Thyroid gland (tissue), 4 donors: ENCODE results near the gene SVOPL.

Experiments used
- POLR2A ChIP-seq, 2 donors: fragments of 450-650 bp; IDR thresholded peaks; one replicate each; pipeline ENCODE4 v1.6.1; 2017; ENCODE audit warnings: antibody characterized with exemption in 2 of 2, mild to moderate bottlenecking in 2 of 2, moderate library complexity in 1 of 2
- TF ChIP-seq, protein P1 (sequence below), 6 experiments: fragments of 200-600 bp in 3 of 6; fragments of 450-650 bp in 3 of 6; sonication (generic) in 3 of 6; IDR thresholded peaks; one replicate each; pipeline ENCODE4 v1.5.1; 2016 to 2019; ENCODE audit warnings: antibody characterized with exemption in 6 of 6, mild to moderate bottlenecking in 2 of 6, inconsistent platforms in 1 of 6, moderate library complexity in 1 of 6

DNA sequence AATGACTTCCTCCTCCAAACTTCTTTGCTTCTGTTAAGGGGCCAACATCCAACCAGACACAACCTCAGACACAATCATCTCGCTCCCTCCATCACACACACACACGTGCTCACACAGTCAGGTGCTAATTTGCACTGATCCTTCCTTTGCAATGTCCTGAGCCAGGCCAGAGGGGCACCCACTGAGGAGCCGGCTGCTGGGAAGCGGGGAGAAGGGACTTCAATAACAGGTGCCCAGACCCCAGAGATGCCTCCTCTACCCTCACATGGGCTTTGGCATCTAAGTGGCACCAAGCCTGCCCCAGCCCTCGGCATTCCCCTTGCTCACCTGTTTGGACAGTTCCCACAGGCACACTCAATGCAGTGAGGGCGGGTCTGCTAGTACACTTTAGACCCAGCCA lies 34.2 kb upstream of the SVOPL start:
- TF ChIP-seq, protein P1, sequence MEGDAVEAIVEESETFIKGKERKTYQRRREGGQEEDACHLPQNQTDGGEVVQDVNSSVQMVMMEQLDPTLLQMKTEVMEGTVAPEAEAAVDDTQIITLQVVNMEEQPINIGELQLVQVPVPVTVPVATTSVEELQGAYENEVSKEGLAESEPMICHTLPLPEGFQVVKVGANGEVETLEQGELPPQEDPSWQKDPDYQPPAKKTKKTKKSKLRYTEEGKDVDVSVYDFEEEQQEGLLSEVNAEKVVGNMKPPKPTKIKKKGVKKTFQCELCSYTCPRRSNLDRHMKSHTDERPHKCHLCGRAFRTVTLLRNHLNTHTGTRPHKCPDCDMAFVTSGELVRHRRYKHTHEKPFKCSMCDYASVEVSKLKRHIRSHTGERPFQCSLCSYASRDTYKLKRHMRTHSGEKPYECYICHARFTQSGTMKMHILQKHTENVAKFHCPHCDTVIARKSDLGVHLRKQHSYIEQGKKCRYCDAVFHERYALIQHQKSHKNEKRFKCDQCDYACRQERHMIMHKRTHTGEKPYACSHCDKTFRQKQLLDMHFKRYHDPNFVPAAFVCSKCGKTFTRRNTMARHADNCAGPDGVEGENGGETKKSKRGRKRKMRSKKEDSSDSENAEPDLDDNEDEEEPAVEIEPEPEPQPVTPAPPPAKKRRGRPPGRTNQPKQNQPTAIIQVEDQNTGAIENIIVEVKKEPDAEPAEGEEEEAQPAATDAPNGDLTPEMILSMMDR (IDR thresholded peaks at IDR 0.05), result no peak
- no peak for TF ChIP-seq POLR2A (IDR thresholded peaks at IDR 0.05)
